Spleen (tissue), 7 donors: Measurements from ENCODE around the gene ELAVL4.

Experiments
- CTCF ChIP-seq, 11 experiments: fragments of 200-600 bp in 7 of 11; fragments of 450-650 bp in 4 of 11; sonication (generic) in 4 of 11; IDR thresholded peaks in 8 of 11; conservative IDR thresholded peaks in 3 of 11; 1 replicate in 7 of 11; 2 replicates in 4 of 11; pipeline versions ENCODE4 v1.4.0 to v1.8.0; 2016 to 2021; ENCODE audit warnings: antibody characterized with exemption in 11 of 11, inconsistent platforms in 4 of 11, mild to moderate bottlenecking in 1 of 11
- POLR2A ChIP-seq, 3 donors: fragments of 450-650 bp; IDR thresholded peaks; one replicate each; pipeline ENCODE4 v1.5.1; 2017; ENCODE audit warnings: antibody characterized with exemption in 3 of 3, mild to moderate bottlenecking in 1 of 3
- POLR2AphosphoS5 ChIP-seq, 3 donors: sonication (generic); formaldehyde crosslinking; IDR thresholded peaks; one replicate each; pipeline ENCODE4 v1.5.1; 2017; ENCODE audit warnings: antibody characterized with exemption in 3 of 3
- donor health status: DM: no; HTN: no; CAD: no; lungs with moderate emphysema.
- donor health status: DM: no; HTN: no; CAD: no.
- donor health status: DM: no; HTN: no; CAD: no.

DNA sequence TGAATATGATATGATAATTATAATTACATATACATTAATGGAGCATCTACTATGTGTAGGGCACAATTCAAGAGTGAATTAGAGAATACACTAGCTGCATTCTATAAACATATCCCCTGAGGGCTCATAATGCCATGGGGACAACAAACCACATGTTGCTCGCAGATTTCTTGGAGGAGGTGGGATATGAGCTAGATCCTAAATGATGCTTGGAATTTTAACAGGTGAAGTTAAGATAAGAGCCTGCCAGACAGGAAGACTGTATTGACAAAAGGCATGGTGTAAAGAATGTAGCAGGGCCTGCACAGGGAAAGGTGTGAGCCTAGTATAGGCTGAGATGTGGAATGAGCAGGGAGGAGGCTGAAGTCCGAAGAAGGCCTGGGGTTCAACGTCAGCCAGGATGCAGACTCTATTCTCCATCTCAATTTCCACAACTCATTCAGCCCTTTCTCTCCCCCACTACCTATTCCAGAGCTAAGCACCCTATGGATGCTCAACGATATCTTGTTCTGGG is 120.2 kb downstream of the ELAVL4 start:
- no peak for TF ChIP-seq POLR2A (IDR thresholded peaks at IDR 0.05)
- TF ChIP-seq CTCF (IDR thresholded peaks at IDR 0.05 in 8 of 11, conservative IDR thresholded peaks at IDR 0.05 in 3 of 11): no peak
- TF ChIP-seq POLR2AphosphoS5 (IDR thresholded peaks at IDR 0.05): no peak
